Measurements from ENCODE around the gene ASB11.

DNA sequence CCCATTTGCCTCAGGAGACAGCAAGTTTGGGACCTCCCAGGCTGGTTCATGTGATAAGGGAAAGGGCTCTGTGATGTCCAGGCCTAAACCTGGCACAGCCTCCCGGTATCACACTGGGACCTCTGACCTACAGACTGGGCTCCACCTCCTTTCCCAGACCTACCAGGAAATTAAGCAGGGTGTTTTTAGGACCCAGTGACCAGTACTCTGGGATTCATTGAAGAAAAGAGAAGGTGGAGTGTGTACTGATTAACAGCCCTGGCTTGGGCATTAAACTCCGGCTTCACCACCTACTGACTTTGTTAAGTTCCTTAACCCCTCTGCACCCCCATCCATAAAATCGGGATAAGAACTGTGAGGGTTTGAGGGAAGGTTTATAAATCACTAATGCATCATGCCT is 74.1 kb downstream of the ASB11 start:
- no peak for TF ChIP-seq EZH2phosphoT487 (IDR thresholded peaks at IDR 0.05; ENCODE audit: borderline replicate concordance, low read length)
- TF ChIP-seq, protein P1, sequence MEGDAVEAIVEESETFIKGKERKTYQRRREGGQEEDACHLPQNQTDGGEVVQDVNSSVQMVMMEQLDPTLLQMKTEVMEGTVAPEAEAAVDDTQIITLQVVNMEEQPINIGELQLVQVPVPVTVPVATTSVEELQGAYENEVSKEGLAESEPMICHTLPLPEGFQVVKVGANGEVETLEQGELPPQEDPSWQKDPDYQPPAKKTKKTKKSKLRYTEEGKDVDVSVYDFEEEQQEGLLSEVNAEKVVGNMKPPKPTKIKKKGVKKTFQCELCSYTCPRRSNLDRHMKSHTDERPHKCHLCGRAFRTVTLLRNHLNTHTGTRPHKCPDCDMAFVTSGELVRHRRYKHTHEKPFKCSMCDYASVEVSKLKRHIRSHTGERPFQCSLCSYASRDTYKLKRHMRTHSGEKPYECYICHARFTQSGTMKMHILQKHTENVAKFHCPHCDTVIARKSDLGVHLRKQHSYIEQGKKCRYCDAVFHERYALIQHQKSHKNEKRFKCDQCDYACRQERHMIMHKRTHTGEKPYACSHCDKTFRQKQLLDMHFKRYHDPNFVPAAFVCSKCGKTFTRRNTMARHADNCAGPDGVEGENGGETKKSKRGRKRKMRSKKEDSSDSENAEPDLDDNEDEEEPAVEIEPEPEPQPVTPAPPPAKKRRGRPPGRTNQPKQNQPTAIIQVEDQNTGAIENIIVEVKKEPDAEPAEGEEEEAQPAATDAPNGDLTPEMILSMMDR (conservative IDR thresholded peaks at IDR 0.05; ENCODE audit: low read depth, low read length): no peak
- TF ChIP-seq EZH2 (IDR thresholded peaks at IDR 0.05; ENCODE audit: low read length, unreplicated experiment): no peak
